ENCODE results near the gene NOC4L. TPM values are rescaled to one million over a fixed set of nuclear protein-coding genes. Genes with fewer than 3 reads are reported as not detected.

The NOC4L gene
- total RNA-seq, 1 experiment from 2014 or later: 39.6 TPM

- intact Hi-C loops (cut with micrococcal nuclease; ENCODE audit: unreplicated experiment): no loop called here
- Mint-ChIP-seq H3K4me1 (ENCODE audit: low read depth, unreplicated experiment) (no peaks in the 10 kb centered on the region), H3K27ac (ENCODE audit: unreplicated experiment) (no peak overlapping the region), H3K9me3 (ENCODE audit: unreplicated experiment) (no peaks in the 10 kb centered on the region), H3K4me3 (ENCODE audit: unreplicated experiment) (no peak overlapping the region), H3K27me3 (ENCODE audit: insufficient read depth, unreplicated experiment) (no peaks in the 10 kb centered on the region), H3K36me3 (ENCODE audit: insufficient read depth, unreplicated experiment) (peaks cover 22% of the 10 kb centered on the region)
- Histone ChIP-seq H3K36me3 (ENCODE audit: control insufficient read depth, insufficient read depth, low read length) (no peaks in the 10 kb centered on the region; the same call in none of the 2 replicates), H3K4me1 (no peaks in the 10 kb centered on the region), H3K4me3 (ENCODE audit: low read depth, low read length) (no peak overlapping the region), H3K27me3 (replicated peaks; ENCODE audit: control insufficient read depth, insufficient read depth, low read length) (no peaks in the 10 kb centered on the region), H3K9me3 (no peaks in the 10 kb centered on the region)
- TF ChIP-seq CTCF (IDR thresholded peaks at IDR 0.05; ENCODE audit: insufficient read depth in 1 of 2, low read depth in 1 of 2, low read length in 1 of 2, severe bottlenecking in 1 of 2, unreplicated experiment in 1 of 2): no peak
- ChIA-PET CTCF (interaction anchor here (0.7 kb wide), 1 partner anchor 147 kb away, joined by 3 read pairs; no protein-coding TSS in a partner anchor), POLR2A (no interaction called here)
- BruUV-seq (replicated peaks): no TSS peak
- DNase-seq: no peak
Observed at GRCh38 chr12:132111654-132112304, 32.5 kb upstream of the NOC4L start.

DNA sequence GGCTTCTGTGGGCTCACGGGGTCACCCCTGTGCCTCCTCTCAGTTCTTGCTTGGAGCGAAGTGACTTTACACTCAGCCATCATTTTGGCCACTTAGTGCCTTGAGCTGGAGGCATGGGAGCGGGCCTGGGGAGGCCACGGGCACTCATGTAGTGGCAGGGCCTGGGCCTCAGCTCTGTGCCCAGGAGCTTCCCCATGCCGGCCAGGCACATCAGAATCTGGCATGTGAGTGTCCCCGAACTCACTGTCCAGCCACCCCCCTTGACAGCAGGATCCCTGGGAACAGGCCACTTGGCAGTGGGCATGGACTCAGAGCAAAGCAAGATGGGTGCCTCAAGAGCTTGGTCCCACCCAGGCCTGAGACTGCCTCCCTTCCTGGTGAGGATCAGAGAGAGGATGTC is 29.6 kb upstream of the NOC4L start:
- CTCF ChIA-PET: no interaction called here
- no peaks in the 10 kb centered on the region; the same call in 1 of the 2 replicates for H3K36me3 ChIP-seq (ENCODE audit: control insufficient read depth, insufficient read depth, low read length)
- no peaks in the 10 kb centered on the region for H3K27me3 ChIP-seq (replicated peaks; ENCODE audit: control insufficient read depth, insufficient read depth, low read length)
- no peaks in the 10 kb centered on the region for H3K9me3 Mint-ChIP-seq (ENCODE audit: unreplicated experiment)
- no peaks in the 10 kb centered on the region for H3K4me1 Mint-ChIP-seq (ENCODE audit: low read depth, unreplicated experiment)
- H3K27ac Mint-ChIP-seq (ENCODE audit: unreplicated experiment): no peak overlapping the region
- H3K9me3 ChIP-seq: no peaks in the 10 kb centered on the region
- H3K4me1 ChIP-seq: no peaks in the 10 kb centered on the region
- no TSS peak for BruUV-seq (replicated peaks)
- intact Hi-C loops (cut with micrococcal nuclease; ENCODE audit: unreplicated experiment): loop anchor here (1.0 kb wide), 1 partner anchor 19 kb away; no protein-coding TSS in a partner anchor
- no peak overlapping the region for H3K4me3 ChIP-seq (ENCODE audit: low read depth, low read length)
- DNase-seq: no peak
- H3K27me3 Mint-ChIP-seq (ENCODE audit: insufficient read depth, unreplicated experiment): no peaks in the 10 kb centered on the region
- H3K4me3 Mint-ChIP-seq (ENCODE audit: unreplicated experiment): no peak overlapping the region
- POLR2A ChIA-PET: no interaction called here
- no peak for TF ChIP-seq CTCF (IDR thresholded peaks at IDR 0.05; ENCODE audit: insufficient read depth in 1 of 2, low read depth in 1 of 2, low read length in 1 of 2, severe bottlenecking in 1 of 2, unreplicated experiment in 1 of 2)
- peaks cover 18% of the 10 kb centered on the region for H3K36me3 Mint-ChIP-seq (ENCODE audit: insufficient read depth, unreplicated experiment)

GRCh38 chr12:132115500-132115899 is 28.8 kb upstream of the NOC4L start:
- H3K4me1 Mint-ChIP-seq (ENCODE audit: low read depth, unreplicated experiment): no peaks in the 10 kb centered on the region
- H3K36me3 ChIP-seq (ENCODE audit: control insufficient read depth, insufficient read depth, low read length): no peaks in the 10 kb centered on the region; the same call in 1 of the 2 replicates
- intact Hi-C loops (cut with micrococcal nuclease; ENCODE audit: unreplicated experiment): loop anchor here (1.0 kb wide), 1 partner anchor 20 kb away; no protein-coding TSS in a partner anchor
- no peak overlapping the region for H3K4me3 Mint-ChIP-seq (ENCODE audit: unreplicated experiment)
- ChIA-PET POLR2A (no interaction called here), CTCF (no interaction called here)
- H3K4me3 ChIP-seq (ENCODE audit: low read depth, low read length): no peak overlapping the region
- no peak overlapping the region for H3K27ac Mint-ChIP-seq (ENCODE audit: unreplicated experiment)
- H3K4me1 ChIP-seq: no peaks in the 10 kb centered on the region
- TF ChIP-seq CTCF (IDR thresholded peaks at IDR 0.05; ENCODE audit: insufficient read depth in 1 of 2, low read depth in 1 of 2, low read length in 1 of 2, severe bottlenecking in 1 of 2, unreplicated experiment in 1 of 2): no peak
- H3K36me3 Mint-ChIP-seq (ENCODE audit: insufficient read depth, unreplicated experiment): peaks cover 13% of the 10 kb centered on the region
- H3K27me3 ChIP-seq (replicated peaks; ENCODE audit: control insufficient read depth, insufficient read depth, low read length): no peaks in the 10 kb centered on the region
- BruUV-seq (replicated peaks): no TSS peak
- no peak for DNase-seq
- H3K27me3 Mint-ChIP-seq (ENCODE audit: insufficient read depth, unreplicated experiment): no peaks in the 10 kb centered on the region
- H3K9me3 ChIP-seq: no peaks in the 10 kb centered on the region
- H3K9me3 Mint-ChIP-seq (ENCODE audit: unreplicated experiment): no peaks in the 10 kb centered on the region

Data from Caco-2 (cell line).